HK-2 (cell line): ENCODE data around the gene ZNF134.

Source experiments
- DNase-seq: peaks from one replicate; pipeline ENCODE4 v3.0.0-alpha.2; 2018; ENCODE audit not compliant: unreplicated experiment

The ZNF134 gene

DNA sequence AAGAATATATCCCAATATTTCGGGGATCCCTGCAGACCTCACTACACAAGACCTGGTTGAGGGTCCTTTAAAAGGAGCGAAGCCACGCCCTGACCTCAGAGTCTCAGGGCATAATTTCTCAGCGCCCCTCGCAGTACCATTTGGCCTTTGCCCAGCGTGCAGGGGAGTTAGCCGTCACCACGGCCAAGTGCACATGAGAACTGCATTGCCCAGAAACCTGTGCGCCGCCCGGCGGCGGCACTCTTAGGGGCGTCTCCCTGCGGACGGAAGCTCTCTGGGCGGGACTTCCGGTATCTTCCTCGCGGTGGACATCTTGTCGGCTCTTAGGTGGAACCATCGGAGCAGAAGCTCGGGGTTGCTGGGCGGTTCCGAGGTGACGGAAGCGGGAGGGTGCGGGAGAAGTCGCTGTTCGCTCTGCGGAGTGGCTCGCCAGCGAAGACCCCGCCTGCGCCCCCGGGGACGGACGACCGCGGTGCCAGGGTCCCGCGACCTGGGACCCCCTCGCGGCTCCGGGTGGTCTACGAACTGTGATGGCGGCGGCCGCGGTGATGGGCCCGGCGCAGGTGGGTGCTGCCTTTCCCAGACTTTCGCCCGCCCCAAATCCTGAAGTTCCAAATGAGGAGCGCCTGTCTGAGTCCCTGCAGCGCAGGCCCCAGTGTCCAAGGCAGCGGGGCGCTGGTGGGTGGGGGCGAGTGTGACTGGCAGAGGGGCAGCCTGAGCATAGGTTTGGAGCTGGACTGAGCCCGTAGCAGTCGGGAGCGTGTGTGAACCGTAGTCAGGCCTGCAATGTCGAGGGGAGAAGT lies at the start of gene ZNF134:
Gene ZNF134, plus strand, starts transcription at position 302 of the 803 bp plus-strand sequence. CDS start 5,227 bp downstream, outside the sequence.
- DNase-seq = peak; percentile 92

- DNase-seq = no peak
Observed at GRCh38 chr19:57566396-57567265, 47.4 kb upstream of the ZNF134 start.

GRCh38 chr19:57570707-57571106 lies 43.3 kb upstream of the ZNF134 start:
- DNase-seq = no peak

- no peak for DNase-seq
Observed at GRCh38 chr19:57572415-57572947, 41.6 kb upstream of the ZNF134 start.

DNA sequence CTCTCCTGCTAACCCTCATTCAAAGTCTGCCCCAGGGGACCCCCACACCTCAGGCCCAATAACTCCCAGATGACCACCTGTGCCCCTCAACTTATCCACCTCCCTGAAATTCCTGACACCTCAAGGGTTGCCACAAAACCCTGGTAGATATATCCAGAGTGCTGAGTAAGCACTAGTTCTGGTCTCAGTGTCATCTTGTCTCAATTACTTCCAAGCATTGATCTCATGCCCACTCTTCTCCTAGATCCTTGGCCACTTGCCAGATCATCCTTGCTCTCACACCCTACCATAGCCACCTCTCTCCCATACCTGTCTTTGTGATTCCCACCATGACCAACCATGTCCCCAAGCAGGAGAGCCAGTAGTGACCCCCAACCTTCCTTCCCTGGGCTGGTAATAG lies 37.4 kb upstream of the ZNF134 start:
- DNase-seq = no peak

DNA sequence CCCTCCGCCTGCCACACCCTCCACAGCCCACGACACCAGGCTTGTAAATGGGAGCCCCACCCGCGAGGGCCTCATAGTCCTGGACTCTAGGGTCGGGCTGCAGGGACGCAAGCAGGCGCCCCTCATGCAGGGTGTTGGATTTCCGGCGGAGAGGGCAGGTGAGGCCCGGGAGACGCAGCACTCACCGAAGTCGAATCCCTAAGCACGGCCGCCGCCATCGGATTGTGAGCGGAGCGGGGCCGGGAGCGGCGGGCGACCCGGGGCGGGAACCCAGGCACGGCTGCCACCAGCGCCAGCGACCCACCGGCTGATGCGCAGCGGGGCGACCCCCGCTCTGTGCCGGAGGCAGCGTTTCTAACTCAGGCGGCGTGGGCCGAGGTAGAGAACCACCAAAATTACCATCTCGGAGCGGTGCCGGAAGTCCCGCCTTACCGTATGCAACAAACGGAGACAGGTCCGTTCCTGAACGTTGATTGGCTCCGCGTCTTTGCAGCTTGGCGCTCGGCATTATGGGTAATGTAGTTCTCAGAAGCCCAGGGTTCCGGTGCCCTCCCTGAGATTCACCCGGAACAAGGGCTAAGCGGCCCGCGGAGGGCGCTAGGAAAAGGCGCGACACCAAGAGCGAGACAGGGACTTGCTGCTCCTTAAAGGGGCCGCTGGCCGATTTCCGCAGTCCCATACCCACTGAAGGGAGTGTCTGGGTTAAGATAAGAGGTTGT lies 35.4 kb upstream of the ZNF134 start, which contains the start of gene ZNF416:
Gene ZNF416, minus strand, starts transcription at position 425 of the 719 bp plus-strand sequence. Its CDS starts 207 bp downstream, at position 218.
- peak; percentile 98 for DNase-seq

- DNase-seq = no peak
Observed at GRCh38 chr19:57583104-57583520, 30.9 kb upstream of the ZNF134 start.

DNA sequence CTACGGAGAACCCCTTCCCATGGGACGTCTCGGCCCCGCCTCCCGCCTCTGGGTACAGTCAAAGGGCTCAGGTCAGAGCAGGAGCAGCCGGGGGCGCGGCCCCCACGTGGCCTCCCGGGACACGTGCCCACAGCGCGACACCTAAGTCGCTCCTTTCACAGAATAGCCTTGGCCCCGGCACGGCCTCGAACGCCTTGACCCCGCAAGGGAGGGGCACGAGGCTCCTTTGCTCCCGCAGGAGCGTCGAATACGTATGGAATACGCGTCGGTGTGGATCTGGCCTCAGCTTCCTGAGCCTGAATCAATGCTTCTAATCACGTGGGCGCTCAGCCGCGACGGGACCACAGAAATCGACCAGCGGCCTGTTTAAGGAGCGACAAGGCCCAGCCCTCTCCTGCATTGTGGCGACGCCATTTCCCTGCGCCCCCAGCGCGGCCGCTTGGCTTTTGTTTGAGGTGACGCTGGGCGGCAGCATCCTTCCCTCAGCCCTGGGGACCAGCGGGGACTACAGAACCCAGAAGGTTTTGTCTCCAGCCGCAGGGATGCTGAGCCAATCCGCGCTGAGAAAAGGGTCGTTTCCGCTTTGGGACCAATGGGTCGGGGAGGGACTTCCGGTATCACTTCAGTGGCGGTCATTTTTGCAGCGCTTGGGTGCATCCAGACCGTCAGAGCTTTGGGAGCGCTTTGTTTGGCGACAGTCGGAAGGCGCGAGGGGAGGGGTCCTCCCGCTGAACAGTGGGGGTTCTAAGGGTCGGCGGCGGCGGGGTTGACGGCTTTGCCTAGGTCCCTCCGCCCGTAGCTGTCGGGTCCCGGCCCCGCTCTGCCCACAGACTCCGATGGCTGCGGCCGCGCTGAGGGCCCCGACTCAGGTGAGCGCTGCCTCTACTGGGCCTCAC lies 30.3 kb upstream of the ZNF134 start, which contains the start of gene ZIK1:
Gene ZIK1, plus strand, starts transcription at position 625 of the 896 bp plus-strand sequence. Its CDS starts 212 bp downstream, at position 837.
- DNase-seq = peak; percentile 73

GRCh38 chr19:57587529-57587928 lies 26.5 kb upstream of the ZNF134 start:
- DNase-seq = peak; percentile 29

DNA sequence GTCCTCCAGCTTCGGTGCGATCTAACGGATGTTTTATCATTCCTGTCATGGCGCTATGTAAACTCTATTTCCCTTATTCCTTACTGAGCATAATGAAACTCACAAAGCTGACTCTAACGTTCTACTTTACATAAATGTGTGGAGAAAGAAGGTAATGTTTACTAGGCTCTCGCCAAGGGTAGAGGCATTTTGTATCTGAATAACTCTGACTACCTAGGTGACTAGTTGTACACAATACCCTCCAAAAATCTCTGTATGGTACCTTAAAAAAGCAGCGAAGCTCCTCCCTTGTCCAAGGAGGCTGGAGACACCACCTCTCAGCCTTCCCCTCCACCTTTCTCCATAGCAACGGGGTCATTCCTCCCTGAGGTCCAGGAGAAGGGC lies 14.7 kb upstream of the ZNF134 start:
- DNase-seq = no peak

DNA sequence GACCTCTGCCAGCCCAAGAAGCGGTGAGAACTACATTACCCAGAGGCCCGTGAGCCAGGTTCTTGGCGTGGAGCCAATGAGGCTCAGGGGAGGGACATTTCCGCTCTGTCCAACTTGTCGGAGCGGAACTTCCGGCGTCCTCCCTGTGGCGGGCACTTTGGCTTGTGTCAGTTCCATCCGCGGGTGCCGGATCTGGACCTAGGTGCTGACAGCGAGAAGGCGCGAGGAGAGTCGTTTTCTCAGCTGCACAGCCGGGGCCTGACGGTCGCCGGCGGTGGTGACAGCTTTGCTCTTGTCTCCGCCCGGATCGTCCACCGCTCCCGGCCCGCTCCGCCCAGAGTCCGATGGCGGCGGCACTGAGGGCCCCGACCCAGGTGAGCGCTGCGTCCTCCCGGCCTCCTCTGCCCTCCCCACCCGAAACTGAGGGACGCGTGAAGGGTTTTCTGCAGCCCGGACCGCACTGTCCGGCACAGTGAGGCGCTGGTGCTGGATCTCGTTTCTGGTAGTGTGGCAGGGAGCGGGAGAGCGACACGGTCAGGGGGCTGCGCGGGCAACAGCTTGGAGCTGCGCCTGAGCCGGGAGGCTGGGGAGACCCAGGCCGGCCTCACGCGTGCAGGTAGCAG lies 14.2 kb upstream of the ZNF134 start, which contains the start of gene ZNF530:
Gene ZNF530, plus strand, starts transcription at position 125 of the 623 bp plus-strand sequence. CDS start 4,461 bp downstream, outside the sequence.
- peak; percentile 96 for DNase-seq

GRCh38 chr19:57606931-57607330 lies 7.1 kb upstream of the ZNF134 start:
- no peak for DNase-seq

GRCh38 chr19:57611113-57611512 lies 2.9 kb upstream of the ZNF134 start:
- no peak for DNase-seq

DNA sequence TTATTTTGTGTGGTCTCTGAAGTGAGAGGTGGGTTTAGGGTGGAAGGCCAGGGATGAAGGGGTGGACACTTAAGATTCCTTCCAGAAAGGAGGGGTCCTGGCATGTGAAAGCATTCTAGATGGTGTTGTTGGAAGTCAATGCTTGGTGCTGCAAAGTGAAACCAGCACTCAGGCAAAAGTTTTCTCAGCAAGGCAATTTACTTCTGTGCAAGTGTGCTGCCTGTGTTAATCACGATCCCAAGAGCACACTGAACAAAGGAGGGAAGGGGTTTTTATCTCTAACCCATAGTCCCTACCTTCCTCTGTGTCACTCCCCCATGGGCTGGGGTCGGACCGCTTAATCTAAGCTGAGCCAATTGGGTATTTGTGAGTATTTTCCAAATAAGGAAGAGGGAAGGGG lies 1.3 kb downstream of the ZNF134 start:
- no peak for DNase-seq

DNA sequence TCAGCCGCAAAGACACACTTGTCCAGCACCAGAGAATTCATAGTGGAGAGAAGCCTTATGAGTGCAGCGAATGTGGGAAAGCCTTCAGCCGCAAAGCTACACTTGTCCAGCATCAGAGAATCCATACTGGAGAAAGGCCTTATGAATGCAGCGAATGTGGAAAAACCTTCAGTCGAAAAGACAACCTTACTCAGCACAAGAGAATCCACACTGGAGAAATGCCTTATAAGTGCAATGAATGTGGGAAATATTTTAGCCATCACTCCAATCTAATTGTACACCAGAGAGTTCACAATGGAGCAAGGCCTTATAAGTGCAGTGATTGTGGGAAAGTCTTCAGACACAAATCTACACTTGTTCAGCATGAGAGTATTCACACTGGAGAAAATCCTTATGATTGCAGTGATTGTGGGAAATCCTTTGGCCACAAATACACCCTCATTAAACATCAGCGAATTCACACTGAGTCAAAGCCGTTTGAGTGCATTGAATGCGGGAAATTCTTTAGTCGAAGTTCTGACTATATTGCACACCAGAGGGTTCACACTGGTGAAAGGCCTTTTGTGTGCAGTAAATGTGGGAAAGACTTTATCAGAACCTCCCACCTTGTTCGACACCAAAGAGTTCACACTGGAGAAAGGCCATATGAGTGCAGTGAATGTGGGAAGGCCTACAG lies 6.8 kb downstream of the ZNF134 start:
- no peak for DNase-seq

GRCh38 chr19:57623091-57623490 lies 9.0 kb downstream of the ZNF134 start:
- DNase-seq = no peak

DNA sequence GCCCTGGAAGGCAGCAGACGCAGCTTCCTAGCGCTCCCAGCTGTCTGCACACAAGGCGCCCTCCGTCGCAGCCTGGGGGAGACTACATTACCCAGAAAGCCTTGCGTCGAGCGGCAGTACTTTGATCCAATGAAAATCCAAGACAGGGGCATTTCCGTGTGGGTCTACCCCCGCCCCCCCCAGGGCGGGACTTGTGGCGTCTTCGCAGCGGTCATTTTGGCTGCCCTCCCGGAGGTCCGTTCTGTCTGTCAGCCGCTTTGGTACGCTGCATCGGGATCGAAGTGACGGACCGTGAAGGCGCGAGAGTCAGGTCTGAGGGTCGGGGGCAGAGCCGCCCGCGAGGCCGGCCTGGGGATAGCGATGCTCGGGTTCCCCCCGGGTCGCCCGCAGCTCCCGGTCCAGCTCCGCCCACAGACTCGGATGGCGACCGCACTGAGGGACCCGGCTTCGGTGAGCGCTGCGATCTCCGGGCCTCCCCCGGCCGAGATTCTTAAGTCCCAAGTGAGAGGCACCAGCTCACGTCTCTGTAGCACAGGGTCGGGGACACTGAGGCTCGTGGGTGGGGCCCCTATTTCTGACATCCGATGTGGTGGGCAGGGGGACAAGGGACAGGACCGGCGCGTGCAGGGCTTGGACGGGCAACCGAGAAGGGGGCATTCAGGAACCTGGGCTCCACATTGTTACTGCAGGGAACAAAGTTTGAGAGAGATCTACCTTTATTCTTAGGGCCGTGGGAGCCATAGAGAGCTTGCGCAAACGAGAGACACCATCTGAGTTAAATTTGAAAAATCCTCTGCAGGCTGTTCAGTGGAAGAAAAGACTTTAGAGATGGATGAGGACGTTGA lies 19.2 kb downstream of the ZNF134 start, which contains the start of gene ZNF211:
Gene ZNF211, plus strand, starts transcription at position 182 of the 845 bp plus-strand sequence. Its CDS starts 179 bp downstream, at position 361.
- DNase-seq = peak; percentile 93

DNA sequence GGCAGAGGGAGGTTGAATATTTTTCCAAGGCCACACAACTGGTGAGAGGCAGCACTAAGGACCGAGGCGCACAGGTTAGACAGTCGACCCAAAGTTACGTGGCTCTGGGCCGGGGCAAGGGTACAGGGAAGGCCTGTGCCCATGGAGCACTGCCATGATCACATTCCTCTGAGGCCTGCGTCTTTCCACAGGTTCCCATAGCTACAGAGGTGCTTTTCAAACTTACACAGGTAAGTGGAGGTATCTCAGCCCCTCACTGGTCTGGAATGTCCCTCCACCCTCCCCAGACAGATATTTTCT lies 19.7 kb downstream of the ZNF134 start:
- no peak for DNase-seq
